Kasumi-1 (cell line): ENCODE data around the gene MAGI2.
"Not testable (repeated sequence)": the region's sequence is repeated elsewhere in the genome, so short reads cannot be mapped to it uniquely, and the experiment has no call there.

Source experiments
- DNase-seq, 2 experiments: peaks; one replicate each; lab custom pipeline; 2025; lab: John Stamatoyannopoulos, UW

MAGI2 gene

DNA sequence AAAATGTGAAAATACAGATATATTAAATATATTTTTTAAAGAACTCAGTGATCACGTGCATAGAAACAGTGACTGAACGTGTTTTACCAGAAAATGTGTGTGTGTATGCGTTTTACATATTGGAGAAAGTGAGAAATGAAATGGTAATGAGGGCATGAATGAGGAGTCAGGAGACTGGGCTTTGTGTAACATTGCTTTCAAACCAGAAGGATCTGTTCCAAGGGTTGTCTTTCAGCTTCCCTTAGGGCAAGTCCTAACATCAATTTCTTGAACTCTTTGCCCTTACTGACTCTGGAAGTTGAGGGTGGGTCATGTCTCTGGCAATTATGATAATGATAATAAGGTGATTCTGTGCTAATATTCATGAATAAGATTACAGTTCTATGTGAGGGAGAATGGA, 1097.6 kb downstream of the MAGI2 start:
- DNase-seq = no peak

DNA sequence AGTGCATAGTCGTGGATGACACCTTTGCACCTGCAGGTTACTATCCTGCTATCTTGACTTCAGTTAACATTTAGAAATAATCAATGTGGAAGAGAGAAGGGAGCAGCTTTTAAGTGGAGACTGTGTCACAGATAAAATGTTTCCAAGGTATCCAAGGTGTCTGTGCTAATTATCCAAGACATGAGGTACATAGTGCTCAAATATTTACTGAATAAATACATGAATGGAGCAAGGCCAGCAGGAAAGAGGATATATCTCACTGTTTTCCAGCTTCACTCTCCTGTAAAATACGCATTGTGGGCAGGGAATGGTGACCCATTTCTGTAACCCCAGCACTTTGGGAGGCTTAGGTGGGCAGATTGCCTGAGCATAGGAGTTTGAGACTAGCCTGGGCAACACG, 1102.5 kb downstream of the MAGI2 start:
- no peak for DNase-seq

DNA sequence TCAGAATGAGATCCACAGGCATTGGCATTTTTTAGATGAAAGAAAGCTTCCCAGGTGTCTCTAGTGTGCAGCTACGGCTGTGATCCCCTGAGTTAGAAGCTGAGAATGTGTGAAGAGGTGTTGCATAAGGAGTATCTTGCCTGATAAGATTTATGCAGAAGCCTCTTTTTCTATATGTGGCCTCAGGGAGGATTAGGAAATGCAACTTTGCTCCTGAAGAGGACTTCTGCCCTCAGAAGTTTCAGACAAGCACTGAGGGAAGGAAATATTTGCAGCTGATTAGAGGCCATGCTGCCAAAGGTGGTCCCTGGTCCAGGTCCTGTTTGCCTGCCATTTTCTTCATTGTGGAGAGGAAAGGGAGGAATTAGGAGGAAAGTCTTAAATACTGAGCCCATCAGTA, 1103.1 kb downstream of the MAGI2 start:
- DNase-seq = no peak

GRCh38 chr7:78346827-78347226, 1106.6 kb downstream of the MAGI2 start:
- DNase-seq = no peak

GRCh38 chr7:78345979-78346378, 1107.5 kb downstream of the MAGI2 start:
- no peak for DNase-seq

- DNase-seq = no peak
Measured at GRCh38 chr7:78345293-78345911, 1108.1 kb downstream of the MAGI2 start.

DNA sequence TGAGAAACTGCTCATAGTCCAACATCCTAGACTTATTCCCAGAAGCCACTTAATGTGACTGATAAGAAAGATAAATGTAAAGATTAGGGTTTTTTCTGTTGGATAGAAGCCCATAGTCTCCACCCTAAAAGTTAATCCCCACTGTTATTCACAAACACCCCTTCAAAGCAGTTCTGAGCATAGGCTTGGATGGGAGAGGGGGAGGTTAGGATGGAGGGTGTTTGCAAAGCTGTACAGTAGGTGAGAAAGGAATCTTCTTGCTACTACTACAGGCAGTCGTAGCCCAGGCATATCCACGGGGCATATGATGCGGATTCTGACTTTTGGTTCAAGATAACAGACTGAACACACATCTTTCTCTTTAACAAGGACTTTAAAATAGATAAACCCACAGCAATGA, 1119.0 kb downstream of the MAGI2 start:
- no peak for DNase-seq

GRCh38 chr7:78333530-78334425, 1119.7 kb downstream of the MAGI2 start:
- no peak for DNase-seq

- no peak for DNase-seq
Measured at GRCh38 chr7:78329001-78329655, 1124.3 kb downstream of the MAGI2 start.

DNA sequence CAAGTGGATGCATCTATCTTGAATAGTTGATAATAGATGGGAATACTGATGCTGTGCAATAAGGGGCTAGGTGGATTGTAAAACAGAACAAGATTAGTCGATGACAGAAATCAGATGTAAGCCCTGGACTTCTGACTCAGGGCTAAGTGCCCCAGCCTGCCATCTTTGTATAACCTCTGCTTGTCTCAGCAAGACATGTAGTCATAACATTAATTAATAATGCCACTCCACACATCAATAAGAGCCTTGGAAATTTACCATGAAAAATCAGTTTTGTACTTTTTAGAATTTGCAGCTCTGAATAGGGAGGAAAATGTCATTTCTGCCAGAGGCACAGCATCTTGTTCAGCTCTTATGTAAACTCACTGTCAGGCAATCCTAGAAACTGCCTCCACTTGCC, 1125.7 kb downstream of the MAGI2 start:
- no peak for DNase-seq

GRCh38 chr7:78326876-78327275, 1126.6 kb downstream of the MAGI2 start:
- DNase-seq = no peak

DNA sequence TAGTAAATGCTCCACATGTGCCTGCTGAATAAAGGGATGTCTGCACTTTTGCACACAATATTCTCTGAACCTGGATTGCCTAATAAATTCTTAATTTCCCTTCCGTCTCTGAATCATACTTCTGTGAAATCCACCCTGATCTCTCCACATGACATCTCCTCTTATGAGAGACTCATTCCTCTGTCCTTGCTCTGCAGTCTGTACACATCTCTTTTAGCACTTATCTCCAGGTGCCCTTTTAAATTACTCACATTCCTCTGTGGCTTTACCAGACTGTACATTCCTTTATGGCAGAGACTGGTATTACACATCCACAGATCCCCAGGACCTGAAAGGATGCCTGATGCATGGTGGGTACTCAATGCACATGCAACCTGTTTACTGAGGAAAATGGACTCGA, 1127.3 kb downstream of the MAGI2 start:
- no peak for DNase-seq

DNA sequence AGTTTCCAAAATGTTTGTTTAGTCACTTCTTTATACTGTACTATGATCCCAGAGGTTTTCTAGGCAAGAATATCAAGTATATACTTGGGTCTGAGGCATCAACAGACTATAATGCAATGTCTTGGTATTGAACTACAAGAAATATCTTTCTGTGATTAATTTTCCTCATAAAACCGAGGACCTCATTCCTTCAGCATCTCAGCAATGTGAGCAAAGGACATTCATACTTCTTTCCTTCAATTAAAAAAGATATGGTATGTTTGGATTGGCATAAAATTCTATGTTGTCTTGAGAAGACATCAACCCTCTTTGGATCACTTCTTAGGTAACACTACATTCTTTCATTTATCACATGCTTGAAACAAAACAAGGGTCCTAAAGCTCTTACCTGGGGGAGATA, 1130.3 kb downstream of the MAGI2 start:
- no peak for DNase-seq

GRCh38 chr7:78322231-78322630, 1131.2 kb downstream of the MAGI2 start:
- not testable (repeated sequence) for DNase-seq

DNA sequence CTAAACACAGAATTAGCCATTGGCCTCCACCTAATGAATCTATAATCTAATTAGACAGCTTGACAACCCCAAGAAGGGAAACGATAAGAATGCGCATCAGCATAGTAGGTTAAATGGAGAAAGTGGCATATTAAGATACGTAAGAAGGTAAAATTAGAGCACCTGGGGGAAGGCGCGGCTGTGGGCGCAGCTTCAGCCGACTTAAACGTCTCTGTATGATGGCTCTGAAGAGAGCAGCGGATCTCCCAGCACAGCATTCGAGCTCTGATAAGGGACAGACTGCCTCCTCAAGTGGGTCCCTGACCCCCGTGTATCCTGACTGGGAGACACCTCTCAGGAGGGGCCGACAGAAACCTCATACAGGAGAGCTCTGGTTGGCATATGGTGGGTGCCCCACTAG, 1136.1 kb downstream of the MAGI2 start:
- no peak for DNase-seq

DNA sequence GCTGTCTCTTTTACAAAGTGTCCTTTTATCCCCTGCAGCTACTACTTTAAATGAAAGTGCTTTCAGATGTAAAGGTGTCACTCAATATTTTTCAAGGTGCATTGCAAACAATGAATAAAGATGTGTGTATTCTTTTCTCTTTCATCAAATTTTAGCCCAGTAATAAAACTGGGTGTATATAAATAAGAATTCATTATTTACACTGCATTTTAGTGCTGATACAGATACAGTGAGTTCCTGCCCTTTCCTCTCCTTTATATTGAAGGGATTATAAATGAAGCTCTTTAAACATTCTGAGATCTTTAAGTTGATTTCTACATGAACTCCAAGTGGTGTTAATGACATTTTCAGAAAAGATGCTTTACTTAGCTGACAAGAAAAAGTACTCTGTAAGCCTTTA, 1137.4 kb downstream of the MAGI2 start:
- DNase-seq = no peak

DNA sequence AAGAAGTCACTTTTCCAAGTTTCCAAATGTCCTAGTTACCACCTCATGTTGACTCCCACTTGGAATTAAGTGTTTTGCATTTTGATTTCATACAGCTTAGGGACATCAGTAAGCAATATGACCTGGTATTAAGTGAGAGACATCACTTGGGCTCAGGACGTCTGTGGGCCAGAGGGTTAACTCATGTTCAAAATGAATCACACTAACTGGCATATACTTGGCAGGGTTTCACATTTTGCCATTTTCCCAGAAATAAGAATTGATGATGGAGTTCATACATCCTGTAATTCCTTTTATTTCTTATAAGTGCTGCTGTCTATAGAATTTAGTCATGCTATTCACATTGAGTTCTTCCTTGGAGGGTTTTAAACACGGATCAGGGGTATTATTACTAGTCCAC, 1138.3 kb downstream of the MAGI2 start:
- DNase-seq = no peak

DNA sequence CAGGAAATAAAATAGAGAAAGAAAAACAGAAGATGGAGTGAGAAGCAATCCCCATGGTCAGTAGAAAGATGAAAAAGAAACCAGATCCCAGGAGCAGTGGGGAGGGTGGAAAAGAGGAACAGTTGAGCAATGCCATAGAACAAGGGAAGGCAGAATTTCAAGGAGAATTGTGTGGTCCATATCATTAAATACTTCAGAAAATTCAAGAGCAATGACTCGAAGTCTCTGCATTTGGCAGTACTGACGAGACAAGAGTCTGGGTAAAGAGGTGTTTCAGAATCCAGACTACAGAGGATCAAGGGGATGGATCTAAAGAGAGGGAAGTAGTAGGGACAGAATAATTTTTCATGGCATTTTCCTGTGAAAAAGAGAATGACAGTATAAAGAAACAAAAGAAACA, 1142.3 kb downstream of the MAGI2 start:
- no peak for DNase-seq

GRCh38 chr7:78307892-78308291, 1145.6 kb downstream of the MAGI2 start:
- no peak for DNase-seq

DNA sequence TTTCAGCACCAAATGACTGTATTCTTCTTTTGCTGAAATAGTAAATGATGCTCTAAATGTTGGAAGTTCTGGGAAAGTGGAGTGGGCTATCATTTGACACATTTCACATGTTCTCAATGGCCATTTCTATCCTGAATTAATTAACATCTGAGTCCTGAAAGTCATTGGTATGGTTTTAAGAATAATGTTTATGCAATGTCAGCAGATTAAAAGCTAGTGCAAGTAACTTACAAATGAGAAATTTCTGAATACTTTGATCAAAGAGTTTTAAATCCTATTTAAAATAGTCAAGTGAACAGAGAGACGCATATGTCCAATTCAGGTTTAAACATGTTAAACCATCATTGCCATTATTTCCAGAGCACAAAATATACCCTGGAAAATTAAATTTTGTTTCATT, 1146.8 kb downstream of the MAGI2 start:
- DNase-seq = no peak

DNA sequence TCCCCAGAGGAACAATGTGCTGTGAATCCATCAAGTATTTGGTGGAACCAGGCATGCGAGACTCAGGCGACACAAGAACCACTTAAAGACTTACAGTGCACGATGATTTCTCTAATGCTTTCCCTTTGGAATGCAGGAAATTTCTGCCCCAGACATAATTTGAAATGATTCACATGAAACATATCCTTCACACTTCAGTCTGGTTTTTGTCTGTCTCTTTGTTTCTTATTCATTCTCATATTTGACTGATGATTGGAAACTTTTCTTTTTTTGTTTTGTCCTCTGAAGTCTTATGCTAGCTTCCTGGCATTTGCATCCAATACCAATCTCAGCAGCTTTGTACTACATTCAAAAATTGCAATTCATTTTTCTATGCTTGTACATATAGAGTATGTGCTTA, 1152.1 kb downstream of the MAGI2 start:
- no peak for DNase-seq

GRCh38 chr7:78299088-78299487, 1154.4 kb downstream of the MAGI2 start:
- DNase-seq = no peak
